ENCODE measurements around the gene A2ML1. TPM values are rescaled to one million over a fixed set of nuclear protein-coding genes. Genes with fewer than 3 reads are reported as not detected.
A peak's percentile ranks its signal among the peaks of the same experiment; 100 is the strongest.

A2ML1 gene
- total RNA-seq, 1 donor from 2014 or later: 3.1 TPM

GRCh38 chr12:8821591-8821990 is 830 bp upstream of the A2ML1 start:
- H3K36me3 ChIP-seq (ENCODE audit: control insufficient read depth, insufficient read depth, low read length): no peaks in the 10 kb centered on the region
- no peaks in the 10 kb centered on the region for H3K27me3 ChIP-seq (ENCODE audit: control insufficient read depth, insufficient read depth, low read length)
- no peak for DNase-seq (ENCODE audit: low read depth)
- H3K4me3 ChIP-seq (ENCODE audit: low read depth, low read length): no peak overlapping the region
- no peak for TF ChIP-seq CTCF (IDR thresholded peaks at IDR 0.05; ENCODE audit: insufficient read depth, low read length, poor library complexity, severe bottlenecking)

- no peak for DNase-seq (ENCODE audit: low read depth)
- Histone ChIP-seq H3K36me3 (ENCODE audit: control insufficient read depth, insufficient read depth, low read length) (no peaks in the 10 kb centered on the region), H3K4me3 (ENCODE audit: low read depth, low read length) (no peak overlapping the region), H3K27me3 (ENCODE audit: control insufficient read depth, insufficient read depth, low read length) (no peaks in the 10 kb centered on the region)
- peak; percentile 49 for TF ChIP-seq CTCF (IDR thresholded peaks at IDR 0.05; ENCODE audit: insufficient read depth, low read length, poor library complexity, severe bottlenecking)
These were observed 1.3 kb downstream of the A2ML1 start for GRCh38 chr12:8823565-8824300.

- Histone ChIP-seq H3K36me3 (ENCODE audit: control insufficient read depth, insufficient read depth, low read length) (no peaks in the 10 kb centered on the region), H3K4me3 (ENCODE audit: low read depth, low read length) (no peak overlapping the region), H3K27me3 (ENCODE audit: control insufficient read depth, insufficient read depth, low read length) (no peaks in the 10 kb centered on the region)
- TF ChIP-seq CTCF (IDR thresholded peaks at IDR 0.05; ENCODE audit: insufficient read depth, low read length, poor library complexity, severe bottlenecking): no peak
- DNase-seq (ENCODE audit: low read depth): no peak
These were observed 5.3 kb downstream of the A2ML1 start for GRCh38 chr12:8827551-8828256.

- H3K27me3 ChIP-seq (ENCODE audit: control insufficient read depth, insufficient read depth, low read length): no peaks in the 10 kb centered on the region
- no peak for DNase-seq (ENCODE audit: low read depth)
- no peak for TF ChIP-seq CTCF (IDR thresholded peaks at IDR 0.05; ENCODE audit: insufficient read depth, low read length, poor library complexity, severe bottlenecking)
- H3K4me3 ChIP-seq (ENCODE audit: low read depth, low read length): no peak overlapping the region
- no peaks in the 10 kb centered on the region for H3K36me3 ChIP-seq (ENCODE audit: control insufficient read depth, insufficient read depth, low read length)
These were observed 6.1 kb downstream of the A2ML1 start for GRCh38 chr12:8828257-8829124.

- H3K36me3 ChIP-seq (ENCODE audit: control insufficient read depth, insufficient read depth, low read length): no peaks in the 10 kb centered on the region
- no peak for TF ChIP-seq CTCF (IDR thresholded peaks at IDR 0.05; ENCODE audit: insufficient read depth, low read length, poor library complexity, severe bottlenecking)
- no peaks in the 10 kb centered on the region for H3K27me3 ChIP-seq (ENCODE audit: control insufficient read depth, insufficient read depth, low read length)
- H3K4me3 ChIP-seq (ENCODE audit: low read depth, low read length): no peak overlapping the region
- no peak for DNase-seq (ENCODE audit: low read depth)
These were observed 6.7 kb downstream of the A2ML1 start for GRCh38 chr12:8829125-8829518.

Data from kidney epithelial cell (primary cell).